Measurements from ENCODE around the gene CCDC68. TPM values are rescaled to one million over a fixed set of nuclear protein-coding genes. Genes with fewer than 3 reads are reported as not detected.

Gene CCDC68
- total and polyA plus RNA-seq, 2 of the 8 experiments (the other 6 are each of a cell fraction or from before 2014, with no cell fraction given) = 0.06 to 0.80 TPM

GRCh38 chr18:54957296-54957832, 1.9 kb downstream of the CCDC68 start:
- Histone ChIP-seq H3K27ac (ENCODE audit: low read depth, low read length) (no peak overlapping the region), H3K9me3 (ENCODE audit: insufficient read depth in 2 of 2, low read depth in 1 of 2, low read length in 1 of 2) (no peaks in the 10 kb centered on the region), H4K8ac (ENCODE audit: extremely low read depth, insufficient read depth, low read length) (no peak overlapping the region), H3K4me3 (ENCODE audit: extremely low read depth in 1 of 4, insufficient read depth in 2 of 4, low read depth in 3 of 4, low read length in 4 of 4) (no peak overlapping the region), H2BK120ac (replicated peaks; ENCODE audit: low read depth, low read length) (no peak overlapping the region), H3K23me2 (ENCODE audit: low read depth, low read length) (0 out of 2 replicates have a peak, but pooled peaks cover 4% of the 10 kb centered on the region), H2BK5ac (ENCODE audit: low read depth, low read length) (no peak overlapping the region), H2BK20ac (ENCODE audit: low read length) (no peak overlapping the region), H2AK5ac (ENCODE audit: low read depth, low read length) (no peak overlapping the region), H3K9ac (replicated peaks in 1 of 4; ENCODE audit: extremely low read depth in 1 of 4, low read depth in 3 of 4, low read length in 3 of 4) (no peak overlapping the region), H3K79me1 (ENCODE audit: low read depth, low read length) (no peaks in the 10 kb centered on the region), H3K4ac (replicated peaks; ENCODE audit: insufficient read length, low read depth, low read length) (no peak overlapping the region), H2BK15ac (ENCODE audit: low read length) (no peak overlapping the region), H3K4me1 (replicated peaks in 1 of 4; ENCODE audit: control insufficient read depth in 3 of 4, insufficient read depth in 4 of 4, low read length in 3 of 4) (no peaks in the 10 kb centered on the region), H4K91ac (replicated peaks; ENCODE audit: insufficient read length, low read length) (no peak overlapping the region), H2BK12ac (ENCODE audit: low read depth, low read length) (no peak overlapping the region), H3K18ac (ENCODE audit: extremely low read depth, low read length) (no peak overlapping the region), H4K20me1 (replicated peaks in 1 of 2; ENCODE audit: control insufficient read depth in 1 of 2, insufficient read depth in 2 of 2, low read length in 2 of 2) (no peaks in the 10 kb centered on the region), H2AFZ (ENCODE audit: low read length) (no peak overlapping the region), H3K36me3 (ENCODE audit: control insufficient read depth in 2 of 4, insufficient read depth in 4 of 4, low read length in 3 of 4) (no peaks in the 10 kb centered on the region), H3K23ac (ENCODE audit: insufficient read length) (no peak overlapping the region), H3K14ac (ENCODE audit: insufficient read length) (no peak overlapping the region), H3K79me2 (ENCODE audit: control insufficient read depth in 1 of 2, insufficient read depth in 2 of 2, low read length in 2 of 2) (no peaks in the 10 kb centered on the region), H3K27me3 (replicated peaks in 1 of 4; ENCODE audit: control insufficient read depth in 3 of 4, extremely low read depth in 1 of 4, insufficient read depth in 3 of 4, low read length in 3 of 4) (0 out of 7 replicates have a peak, but pooled peaks cover 0 to 3% (median 0%) of the 10 kb centered on the region in 4 experiments), H4K5ac (ENCODE audit: insufficient read length, low read depth, low read length) (no peak overlapping the region), H3K56ac (replicated peaks; ENCODE audit: insufficient read length, low read depth, low read length) (no peak overlapping the region), H3K4me2 (ENCODE audit: insufficient read depth in 1 of 2, low read depth in 2 of 2, low read length in 2 of 2) (no peak overlapping the region)
- no peak for FAIRE-seq
- POLR2A ChIA-PET (ENCODE audit: partially characterized antibody) = no interaction called here
- CTCF ChIA-PET (ENCODE audit: partially characterized antibody) = interaction anchor here (1.8 kb wide), 1 partner anchor 182 kb away, joined by 5 read pairs; no protein-coding TSS in a partner anchor
- WGBS, 2 experiments (ENCODE audit: extremely low coverage in 1 of 2, insufficient coverage in 1 of 2, insufficient read length in 1 of 2, insufficient replicate concordance in 2 of 2, low coverage in 1 of 2, low lambda C conversion rate in 2 of 2, missing lambda C conversion rate in 1 of 2) = 74% methylated on average over 2 of the region's 2 CpGs; no CpG with 5 or more reads in 1 of the 2 experiments
- no peak for DNase-seq (ENCODE audit: low read depth in 1 of 2, low spot score in 2 of 2)
- TF ChIP-seq RBBP5 (IDR thresholded peaks at IDR 0.05; ENCODE audit: borderline replicate concordance, low read depth, low read length) (no peak), JUND (IDR thresholded peaks at IDR 0.05; ENCODE audit: low read length) (no peak), CTCF (IDR thresholded peaks at IDR 0.05; ENCODE audit: control extremely low read depth in 1 of 3, insufficient read depth in 1 of 3, low read depth in 1 of 3, low read length in 3 of 3) (no peak), KDM1A (IDR thresholded peaks at IDR 0.05; ENCODE audit: borderline replicate concordance, low read length) (no peak), MAFK (IDR thresholded peaks at IDR 0.05; ENCODE audit: low read depth, low read length) (no peak), NANOG (IDR thresholded peaks at IDR 0.05; ENCODE audit: insufficient read depth, low read depth, low read length, poor library complexity, severe bottlenecking) (no peak), SIN3A (conservative IDR thresholded peaks at IDR 0.05 in 1 of 2, IDR thresholded peaks at IDR 0.05 in 1 of 2; ENCODE audit: low read depth in 1 of 2, low read length in 2 of 2) (no peak), KDM4A (IDR thresholded peaks at IDR 0.05; ENCODE audit: low read depth, low read length, severe bottlenecking) (no peak), TEAD4 (IDR thresholded peaks at IDR 0.05; ENCODE audit: low read depth, low read length) (no peak), SUZ12 (IDR thresholded peaks at IDR 0.05; ENCODE audit: low read length) (no peak), CHD2 (IDR thresholded peaks at IDR 0.05; ENCODE audit: low read length) (no peak)

Measured in H1 (cell line).